Right forelimb (tissue), 1 donor: ENCODE data around the gene ELK3.

Source experiments
- DNase-seq: peaks from one replicate; pipeline ENCODE4 v3.0.0-alpha.2; 2018

The ELK3 gene

GRCh38 chr12:96213869-96214268, 19.7 kb downstream of the ELK3 start:
- DNase-seq = no peak

GRCh38 chr12:96215919-96216273, 21.7 kb downstream of the ELK3 start:
- DNase-seq = no peak

- no peak for DNase-seq
These were observed 25.0 kb downstream of the ELK3 start for GRCh38 chr12:96218989-96219678.

DNA sequence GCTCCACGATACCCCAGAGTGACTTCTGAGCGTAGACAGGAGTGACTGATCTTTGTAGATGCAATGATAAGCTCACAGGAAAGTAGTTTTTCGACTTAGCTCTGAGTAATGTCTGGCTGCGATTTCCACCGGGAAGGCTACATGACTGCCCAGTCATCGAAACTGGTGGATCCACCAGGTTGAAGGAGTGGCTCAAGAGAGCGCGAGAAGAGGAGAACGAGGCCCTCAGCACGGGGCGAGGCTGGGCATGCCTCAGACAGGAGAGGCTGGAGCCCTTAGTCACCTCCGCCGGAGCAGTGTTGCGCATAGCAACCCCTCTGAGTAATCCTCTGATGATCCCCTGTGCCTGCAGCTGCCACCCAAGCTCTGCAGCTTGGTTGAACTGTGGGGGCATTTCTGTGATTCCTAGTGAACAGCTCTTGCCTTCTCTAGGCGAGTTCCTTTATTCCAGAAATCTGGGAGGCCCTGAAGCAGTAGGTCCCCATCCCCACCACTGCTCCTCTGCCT, 25.6 kb downstream of the ELK3 start:
- peak; percentile 48 for DNase-seq

DNA sequence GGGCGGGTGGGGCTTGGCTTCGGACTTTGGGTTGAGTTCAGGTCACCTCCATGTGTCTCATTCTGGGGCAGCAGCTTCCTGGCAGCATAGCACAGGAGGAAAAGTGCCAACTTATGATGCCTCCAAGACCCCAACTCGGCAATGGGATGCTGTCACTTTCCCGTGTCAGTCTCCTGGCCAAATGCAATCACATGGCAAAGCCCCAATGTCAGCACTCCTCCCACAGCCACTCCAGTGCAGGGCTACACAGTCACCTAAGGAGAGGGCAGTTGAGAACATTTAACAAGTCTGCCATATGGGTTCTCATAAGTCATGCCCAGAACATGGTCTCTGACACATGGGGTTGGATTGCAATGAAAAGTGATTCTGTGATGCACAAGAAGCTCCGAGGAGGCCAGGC, 26.7 kb downstream of the ELK3 start:
- DNase-seq = peak; percentile 40

DNA sequence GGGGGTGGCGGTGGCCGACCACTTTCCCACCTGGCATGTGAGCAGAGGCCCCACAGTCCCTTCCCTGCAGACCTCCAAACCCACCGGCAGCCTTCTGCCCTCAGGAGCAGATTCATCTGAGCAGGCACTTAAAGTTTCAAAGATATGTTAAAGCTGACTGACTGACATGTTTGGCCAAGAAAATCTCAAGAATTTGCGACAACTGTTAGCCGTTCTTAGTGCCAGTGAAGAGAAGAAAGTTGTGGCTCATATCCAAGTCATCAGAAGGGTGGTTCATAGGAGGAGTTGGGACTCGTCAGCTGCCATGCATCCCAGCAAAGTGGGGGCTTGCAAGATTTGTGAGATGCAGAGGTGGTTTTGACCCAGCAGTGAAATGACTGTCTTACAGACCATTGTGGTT, 27.2 kb downstream of the ELK3 start:
- peak; percentile 41 for DNase-seq

- DNase-seq = peak; percentile 5
These were observed 29.4 kb downstream of the ELK3 start for GRCh38 chr12:96223411-96224218.

- DNase-seq = no peak
These were observed 30.0 kb downstream of the ELK3 start for GRCh38 chr12:96224219-96224615.

- DNase-seq = no peak
These were observed 31.1 kb downstream of the ELK3 start for GRCh38 chr12:96225044-96225855.

GRCh38 chr12:96225994-96226399, 31.8 kb downstream of the ELK3 start:
- no peak for DNase-seq

GRCh38 chr12:96226401-96226800, 32.2 kb downstream of the ELK3 start:
- DNase-seq = no peak

- no peak for DNase-seq
These were observed 32.7 kb downstream of the ELK3 start for GRCh38 chr12:96226801-96227348.

- no peak for DNase-seq
These were observed 33.4 kb downstream of the ELK3 start for GRCh38 chr12:96227365-96228106.

DNA sequence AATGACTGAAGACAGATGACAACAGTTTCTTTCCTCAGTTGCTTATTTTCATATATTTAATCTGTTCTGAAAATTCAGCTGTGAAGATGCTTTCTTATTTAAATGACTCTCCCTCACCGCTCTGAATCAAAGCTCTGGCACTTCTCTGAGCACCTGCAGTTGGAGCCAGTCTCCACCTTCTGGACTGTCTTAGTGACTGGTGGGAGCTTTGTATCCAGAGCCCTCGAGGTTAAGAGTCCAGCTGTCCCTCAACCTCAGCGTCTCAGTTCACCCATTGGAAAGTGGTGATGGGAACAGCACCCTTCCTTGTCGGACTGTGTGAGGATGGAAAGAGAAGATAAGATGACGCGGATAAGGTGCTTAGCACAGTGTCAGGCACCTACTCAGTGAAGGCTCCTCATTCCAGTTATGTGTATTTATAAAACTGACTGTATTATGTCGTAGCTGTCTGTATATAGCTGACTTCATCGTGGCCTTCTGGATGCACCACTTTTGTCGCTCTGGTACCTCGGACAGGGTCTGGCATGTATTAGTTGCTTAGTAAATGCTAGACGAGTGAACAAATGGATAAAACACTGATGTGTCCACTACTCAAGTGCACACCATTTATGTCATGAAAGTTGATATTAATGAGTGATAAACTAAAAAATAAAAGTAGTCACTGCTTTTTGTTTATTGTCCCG, 34.5 kb downstream of the ELK3 start:
- DNase-seq = no peak

DNA sequence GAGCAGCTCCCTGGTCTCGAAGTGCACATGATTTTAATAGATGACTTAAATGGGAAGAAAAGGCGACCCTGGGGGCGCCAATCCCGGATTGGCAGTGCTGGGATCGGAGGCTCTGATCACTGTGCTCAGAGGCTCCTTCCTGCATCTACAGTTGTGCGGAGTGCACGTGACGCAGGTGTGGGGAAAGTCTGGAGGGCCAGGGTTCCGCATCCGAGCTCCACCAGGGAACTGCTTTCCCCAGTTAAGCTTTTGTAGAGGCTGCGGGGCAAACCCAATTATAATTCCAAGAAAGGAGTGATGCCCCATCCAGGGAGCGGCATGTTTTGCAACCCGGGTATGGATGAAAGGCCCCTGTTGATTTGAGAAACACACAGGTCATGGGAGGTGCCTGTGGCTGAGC, 36.5 kb downstream of the ELK3 start:
- DNase-seq = no peak

GRCh38 chr12:96233168-96233567, 39.0 kb downstream of the ELK3 start:
- DNase-seq = peak; percentile 50

GRCh38 chr12:96233939-96234461, 39.8 kb downstream of the ELK3 start:
- peak; percentile 93 for DNase-seq

DNA sequence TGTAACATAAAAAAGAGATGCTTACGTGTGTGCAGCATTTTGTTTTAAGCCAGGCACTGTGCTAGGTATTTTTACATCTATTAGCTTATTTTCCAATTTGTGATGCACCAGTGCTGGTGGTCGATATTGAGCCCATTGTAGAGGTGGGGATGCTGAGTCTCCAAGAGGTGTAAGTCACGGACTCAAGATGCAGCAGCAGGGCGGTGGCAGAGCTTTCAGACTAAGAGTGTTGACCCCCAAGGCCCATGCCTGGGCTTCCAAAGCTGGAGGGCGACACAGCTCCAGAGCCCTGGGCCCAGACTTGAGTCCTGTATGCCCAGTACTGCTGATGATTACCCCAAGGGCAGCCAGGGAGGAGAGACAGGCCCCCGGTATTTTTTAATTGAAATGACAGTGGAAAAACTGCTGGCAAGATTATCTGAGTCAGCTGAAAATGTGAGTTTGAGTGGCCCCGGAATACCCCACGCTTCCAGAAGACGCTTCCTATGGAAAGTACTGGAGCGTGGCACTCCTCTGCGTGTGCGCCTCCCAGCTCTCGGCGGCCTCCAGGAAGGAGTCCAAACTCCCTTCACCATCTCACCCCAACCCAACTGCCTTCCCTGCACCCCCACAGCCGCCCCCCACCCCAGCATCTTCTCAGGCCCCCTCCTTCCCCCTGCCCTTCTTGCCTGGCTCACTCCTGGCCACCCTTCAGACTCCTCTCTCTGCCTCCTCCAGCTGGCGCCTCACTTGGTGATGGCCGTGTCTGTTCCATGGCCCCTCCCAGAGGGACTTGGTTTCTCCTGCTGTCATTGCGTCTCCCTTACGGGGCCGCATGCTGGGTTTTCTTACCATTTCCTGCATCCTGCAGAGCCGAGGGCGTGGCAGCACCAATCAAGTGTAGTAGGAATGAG, 40.7 kb downstream of the ELK3 start:
- no peak for DNase-seq

DNA sequence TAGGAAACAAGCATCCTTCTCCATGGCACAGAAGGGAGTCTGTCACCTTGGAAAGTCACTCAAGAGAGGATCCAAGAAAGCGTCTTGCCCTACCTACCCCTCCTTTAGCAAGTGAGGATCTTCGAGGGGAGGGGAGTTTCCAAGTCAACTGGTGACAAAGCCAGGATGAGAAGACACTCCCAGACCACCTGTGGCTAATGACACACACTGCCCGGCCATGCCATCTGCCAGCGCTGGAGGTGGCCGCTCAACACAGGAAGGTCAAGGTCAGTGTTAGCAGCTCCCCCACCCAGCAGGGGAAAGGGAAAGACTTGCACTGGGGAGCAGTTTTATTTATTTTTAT, 41.3 kb downstream of the ELK3 start:
- DNase-seq = no peak

DNA sequence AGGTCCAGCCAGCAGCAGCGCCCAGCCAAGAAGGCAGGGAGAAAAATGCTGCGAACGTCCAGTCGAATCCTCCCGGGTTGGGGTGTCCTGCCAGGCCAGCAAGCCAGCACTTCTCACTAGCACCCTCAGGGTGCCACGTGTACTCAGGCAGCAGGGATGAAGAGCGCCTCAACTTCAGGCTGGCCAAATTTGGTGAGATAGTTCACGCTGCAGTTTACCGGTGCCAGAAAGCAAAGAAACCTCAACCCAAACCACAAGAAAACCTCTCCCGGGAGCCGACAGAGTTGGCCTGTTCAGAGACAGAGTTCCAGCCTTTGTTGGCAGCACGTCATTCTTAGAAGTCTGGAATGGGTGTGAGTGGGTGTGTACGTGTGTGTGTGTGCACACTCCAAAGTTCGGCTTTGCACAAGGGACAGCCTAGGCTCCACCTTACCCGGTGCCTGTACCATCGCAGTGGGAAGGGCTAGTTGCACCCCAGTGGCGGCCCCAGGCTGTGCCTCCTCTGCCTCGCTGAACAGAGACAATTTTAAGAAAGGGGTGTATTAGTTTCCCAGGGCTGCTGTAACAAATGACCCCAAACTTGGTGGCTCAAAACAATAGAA, 42.1 kb downstream of the ELK3 start:
- DNase-seq = no peak
